CD14-positive monocyte (primary cell): ENCODE measurements around the gene GNG13. TPM values are rescaled to one million over a fixed set of nuclear protein-coding genes. Genes with fewer than 3 reads are reported as not detected.

ENCODE experiments used
- DNase-seq, 3 donors: peaks; one replicate each; pipeline ENCODE4 v3.0.0-alpha.2; 2011 to 2022
- H2AFZ ChIP-seq: 2 replicates; pipeline ENCODE4 v1.6.0; 2012; ENCODE audit warnings: mild to moderate bottlenecking, low read depth, low read length, inconsistent platforms; ENCODE audit not compliant: insufficient read depth, poor library complexity, severe bottlenecking
- H3K27ac ChIP-seq, 2 donors: 1 replicate in 1 of 2; 2 replicates in 1 of 2; pipeline ENCODE4 v1.5.1; 2012 to 2013; ENCODE audit warnings: low read length in 2 of 2, control low read depth in 1 of 2, inconsistent platforms in 1 of 2, low read depth in 1 of 2, mild to moderate bottlenecking in 1 of 2
- H3K27me3 ChIP-seq, 2 donors: one replicate each; pipeline versions ENCODE4 v1.6.0 to v1.6.1; 2011 to 2013; ENCODE audit warnings: low read length in 2 of 2; ENCODE audit not compliant: control insufficient read depth in 2 of 2, insufficient read depth in 2 of 2
- H3K36me3 ChIP-seq, 2 donors: replicated peaks in 1 of 2; 1 replicate in 1 of 2; 2 replicates in 1 of 2; pipeline versions ENCODE4 v1.5.1 to v1.6.1; 2012 to 2013; ENCODE audit warnings: low read length in 2 of 2, control low read depth in 1 of 2, inconsistent platforms in 1 of 2, mild to moderate bottlenecking in 1 of 2; ENCODE audit not compliant: insufficient read depth in 2 of 2, control insufficient read depth in 1 of 2
- H3K4me1 ChIP-seq, 2 donors: 1 replicate in 1 of 2; 2 replicates in 1 of 2; pipeline versions ENCODE4 v1.5.1 to v1.6.1; 2012 to 2013; ENCODE audit warnings: low read length in 2 of 2, control low read depth in 1 of 2, inconsistent platforms in 1 of 2, mild to moderate bottlenecking in 1 of 2, moderate library complexity in 1 of 2; ENCODE audit not compliant: insufficient read depth in 2 of 2, control insufficient read depth in 1 of 2
- H3K4me2 ChIP-seq: replicated peaks from 2 replicates; pipeline ENCODE3; 2012; ENCODE audit warnings: low read length, moderate library complexity, mild to moderate bottlenecking; ENCODE audit not compliant: poor library complexity, severe bottlenecking; ENCODE audit errors: extremely low read depth
- H3K4me3 ChIP-seq, 3 experiments: fragments of 200-600 bp in 1 of 3; sonication (generic) in 1 of 3; replicated peaks in 1 of 3; 1 replicate in 2 of 3; 2 replicates in 1 of 3; pipeline ENCODE4 v1.5.1; 2011 to 2013; ENCODE audit warnings: low read length in 3 of 3, mild to moderate bottlenecking in 3 of 3, control low read depth in 2 of 3, low read depth in 2 of 3, inconsistent platforms in 1 of 3, moderate library complexity in 1 of 3
- H3K79me2 ChIP-seq: 2 replicates; pipeline ENCODE4 v1.6.0; 2012; ENCODE audit warnings: mild to moderate bottlenecking, control low read depth, inconsistent platforms, low read length, moderate library complexity; ENCODE audit not compliant: insufficient read depth
- H3K9ac ChIP-seq: 2 replicates; pipeline ENCODE4 v1.6.0; 2017; ENCODE audit warnings: low read length, mild to moderate bottlenecking; ENCODE audit not compliant: insufficient read depth, poor library complexity, severe bottlenecking
- H3K9me3 ChIP-seq, 2 donors: replicated peaks in 1 of 2; 1 replicate in 1 of 2; 2 replicates in 1 of 2; pipeline versions ENCODE4 v1.5.1 to v1.6.1; 2012 to 2013; ENCODE audit warnings: low read length in 2 of 2, control low read depth in 1 of 2; ENCODE audit not compliant: control insufficient read depth in 1 of 2, insufficient read depth in 1 of 2
- H4K20me1 ChIP-seq: 2 replicates; pipeline ENCODE4 v1.6.0; 2012; ENCODE audit warnings: mild to moderate bottlenecking, low read length, control low read depth, moderate library complexity; ENCODE audit not compliant: insufficient read depth
- H3K27ac Mint-ChIP-seq, 7 donors: one replicate each; pipeline ENCODE4 v1.8.0; 2020; ENCODE audit warnings: mild to moderate bottlenecking in 7 of 7, mixed read lengths in 7 of 7, moderate library complexity in 6 of 7, inconsistent platforms in 2 of 7
- H3K27me3 Mint-ChIP-seq, 3 donors: one replicate each; pipeline ENCODE4 v1.8.0; 2021 to 2022; ENCODE audit warnings: low read depth in 3 of 3, mild to moderate bottlenecking in 3 of 3, mixed read lengths in 3 of 3, moderate library complexity in 3 of 3, inconsistent platforms in 1 of 3
- H3K36me3 Mint-ChIP-seq, 2 donors: one replicate each; pipeline ENCODE4 v1.8.0; 2020; ENCODE audit warnings: mixed read lengths in 2 of 2, inconsistent platforms in 1 of 2, mild to moderate bottlenecking in 1 of 2
- H3K4me1 Mint-ChIP-seq: one replicate; pipeline ENCODE4 v1.8.0; 2020; ENCODE audit warnings: mild to moderate bottlenecking, mixed read lengths
- H3K4me3 Mint-ChIP-seq, 2 donors: one replicate each; pipeline ENCODE4 v1.8.0; 2020; ENCODE audit warnings: mild to moderate bottlenecking in 2 of 2, mixed read lengths in 2 of 2, moderate library complexity in 1 of 2
- H3K9me3 Mint-ChIP-seq, 7 donors: one replicate each; pipeline ENCODE4 v1.8.0; 2020 to 2022; ENCODE audit warnings: mixed read lengths in 7 of 7, mild to moderate bottlenecking in 6 of 7, moderate library complexity in 6 of 7, inconsistent platforms in 2 of 7
- WGBS: methylation state at CpG from one replicate; pipeline ENCODE4 v1.1.5; 2013; ENCODE audit warnings: missing lambda C conversion rate; ENCODE audit not compliant: insufficient coverage; 5-methylcytosine and 5-hydroxymethylcytosine counted together
- intact Hi-C, 2 donors: fragments of 100-400 bp; cut with micrococcal nuclease; formaldehyde crosslinking; loops; one replicate each; pipeline versions ENCODE4 v1.15.0 to v1.15.1; 2023
- polyA plus RNA-seq, 3 donors: library from polyadenylated mRNA; depleted of rRNA in 1 of 3; unstranded in 2 of 3; stranded (reverse) in 1 of 3; fragments of 300-500 nt in 2 of 3; fragments of >200 nt in 1 of 3; fragmentation: Illumina TruSeq in 2 of 3; gene quantifications; 1 replicate in 2 of 3; 2 replicates in 1 of 3; pipeline ENCODE4 v1.2.3, GENCODE V29; 2012 to 2021
- TF ChIP-seq, protein P1 (sequence below): fragments of 200-600 bp; IDR thresholded peaks from one replicate; pipeline ENCODE4 v1.8.0; 2022; ENCODE audit warnings: antibody characterized with exemption, mild to moderate bottlenecking

The GNG13 gene
- polyA plus RNA-seq, 3 donors, result not detected

- intact Hi-C loops, result no loop called here
- Mint-ChIP-seq H3K9me3 (peaks cover 0 to 5% (median 3%) of the 10 kb centered on the region in 7 donors), H3K4me3 (no peak overlapping the region)
Observed at GRCh38 chr16:759110-759910, 41.2 kb downstream of the GNG13 start.

GRCh38 chr16:756428-756827, 44.1 kb downstream of the GNG13 start:
- Mint-ChIP-seq H3K27ac (no peak overlapping the region), H3K9me3 (peaks cover 0 to 5% (median 3%) of the 10 kb centered on the region in 7 donors), H3K27me3 (peaks cover 0 to 4% (median 1%) of the 10 kb centered on the region in 3 donors), H3K4me3 (no peak overlapping the region), H3K4me1 (peaks cover 35% of the 10 kb centered on the region), H3K36me3 (peaks cover 0 to 2% of the 10 kb centered on the region in 2 donors)
- H3K27ac ChIP-seq, result no peak overlapping the region
- no peak overlapping the region for H3K9ac ChIP-seq
- no peak for DNase-seq
- no peak overlapping the region for H2AFZ ChIP-seq
- H3K36me3 ChIP-seq, result no peaks in the 10 kb centered on the region
- intact Hi-C loops, result no loop called here
- H4K20me1 ChIP-seq, result no peaks in the 10 kb centered on the region
- H3K79me2 ChIP-seq, result no peaks in the 10 kb centered on the region
- 95% methylated on average over 4 of the region's 5 CpGs for WGBS
- peaks cover 33 to 41% of the 10 kb centered on the region in 2 donors for H3K4me1 ChIP-seq
- H3K9me3 ChIP-seq, result no peaks in the 10 kb centered on the region
- H3K27me3 ChIP-seq, result no peaks in the 10 kb centered on the region
- no peak overlapping the region for H3K4me3 ChIP-seq
- no peak overlapping the region for H3K4me2 ChIP-seq
- TF ChIP-seq, protein P1, sequence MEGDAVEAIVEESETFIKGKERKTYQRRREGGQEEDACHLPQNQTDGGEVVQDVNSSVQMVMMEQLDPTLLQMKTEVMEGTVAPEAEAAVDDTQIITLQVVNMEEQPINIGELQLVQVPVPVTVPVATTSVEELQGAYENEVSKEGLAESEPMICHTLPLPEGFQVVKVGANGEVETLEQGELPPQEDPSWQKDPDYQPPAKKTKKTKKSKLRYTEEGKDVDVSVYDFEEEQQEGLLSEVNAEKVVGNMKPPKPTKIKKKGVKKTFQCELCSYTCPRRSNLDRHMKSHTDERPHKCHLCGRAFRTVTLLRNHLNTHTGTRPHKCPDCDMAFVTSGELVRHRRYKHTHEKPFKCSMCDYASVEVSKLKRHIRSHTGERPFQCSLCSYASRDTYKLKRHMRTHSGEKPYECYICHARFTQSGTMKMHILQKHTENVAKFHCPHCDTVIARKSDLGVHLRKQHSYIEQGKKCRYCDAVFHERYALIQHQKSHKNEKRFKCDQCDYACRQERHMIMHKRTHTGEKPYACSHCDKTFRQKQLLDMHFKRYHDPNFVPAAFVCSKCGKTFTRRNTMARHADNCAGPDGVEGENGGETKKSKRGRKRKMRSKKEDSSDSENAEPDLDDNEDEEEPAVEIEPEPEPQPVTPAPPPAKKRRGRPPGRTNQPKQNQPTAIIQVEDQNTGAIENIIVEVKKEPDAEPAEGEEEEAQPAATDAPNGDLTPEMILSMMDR, result no peak

More at GRCh38 chr16:759110-759910, 41.2 kb downstream of the GNG13 start:
- Mint-ChIP-seq H3K27ac (no peak overlapping the region), H3K27me3 (peaks cover 0 to 3% (median 3%) of the 10 kb centered on the region in 3 donors), H3K36me3 (peaks cover 0 to 2% of the 10 kb centered on the region in 2 donors), H3K4me1 (peaks cover 26% of the 10 kb centered on the region)
- Histone ChIP-seq H3K9me3 (no peaks in the 10 kb centered on the region), H3K27me3 (no peaks in the 10 kb centered on the region), H3K36me3 (no peaks in the 10 kb centered on the region), H3K4me2 (no peak overlapping the region), H3K9ac (no peak overlapping the region), H2AFZ (no peak overlapping the region), H3K27ac (no peak overlapping the region), H3K4me1 (peaks cover 29 to 32% of the 10 kb centered on the region in 2 donors), H4K20me1 (no peaks in the 10 kb centered on the region), H3K79me2 (no peaks in the 10 kb centered on the region), H3K4me3 (no peak overlapping the region)
- TF ChIP-seq, protein P1, result no peak
- WGBS, result 95% methylated on average over 31 of the region's 34 CpGs
- no peak for DNase-seq
